GM10266 (cell line): ENCODE results near the gene CCDC175.

Experiments
- DNase-seq: peaks from one replicate; pipeline ENCODE4 v3.0.0; 2012; ENCODE audit errors: extremely low spot score
- CTCF ChIP-seq: IDR thresholded peaks from 2 replicates; pipeline ENCODE4 v1.5.1; 2012; ENCODE audit warnings: mild to moderate bottlenecking, low read depth; ENCODE audit not compliant: control insufficient read depth, insufficient read depth; ENCODE audit errors: missing control alignments

CCDC175 gene

GRCh38 chr14:59576332-59577294, at the start of gene CCDC175:
Gene CCDC175, minus strand, starts transcription at chr14:59576812. Its CDS starts 37 bp downstream, at chr14:59576775.
- peak; percentile 78 for DNase-seq
- TF ChIP-seq CTCF: peak; percentile 88

- DNase-seq: no peak
- TF ChIP-seq CTCF: no peak
Measured at GRCh38 chr14:59622631-59623030, 46.0 kb upstream of the CCDC175 start.

GRCh38 chr14:59619061-59619460, 42.4 kb upstream of the CCDC175 start:
- DNase-seq: no peak
- no peak for TF ChIP-seq CTCF

- no peak for TF ChIP-seq CTCF
- no peak for DNase-seq
Measured at GRCh38 chr14:59601056-59601455, 24.4 kb upstream of the CCDC175 start.

GRCh38 chr14:59600211-59600945, 23.8 kb upstream of the CCDC175 start:
- TF ChIP-seq CTCF: no peak
- DNase-seq: no peak

GRCh38 chr14:59595071-59595470, 18.5 kb upstream of the CCDC175 start:
- no peak for TF ChIP-seq CTCF
- DNase-seq: no peak

GRCh38 chr14:59591641-59592370, 15.2 kb upstream of the CCDC175 start:
- DNase-seq: no peak
- TF ChIP-seq CTCF: no peak
